ENCODE results near the gene TTC7B.
A peak's percentile ranks its signal among the peaks of the same experiment; 100 is the strongest.

TTC7B gene

GRCh38 chr14:90553921-90554336 is 262.3 kb downstream of the TTC7B start:
- no peak for TF ChIP-seq GATA2 (IDR thresholded peaks at IDR 0.05; ENCODE audit: low read depth, low read length)
- TF ChIP-seq GATA3 (IDR thresholded peaks at IDR 0.05; ENCODE audit: low read depth, low read length), result no peak

- no peak for TF ChIP-seq GATA3 (IDR thresholded peaks at IDR 0.05; ENCODE audit: low read depth, low read length)
- no peak for TF ChIP-seq GATA2 (IDR thresholded peaks at IDR 0.05; ENCODE audit: low read depth, low read length)
Measured at GRCh38 chr14:90553298-90553920, 262.8 kb downstream of the TTC7B start.

- no peak for TF ChIP-seq GATA3 (IDR thresholded peaks at IDR 0.05; ENCODE audit: low read depth, low read length)
- no peak for TF ChIP-seq GATA2 (IDR thresholded peaks at IDR 0.05; ENCODE audit: low read depth, low read length)
Measured at GRCh38 chr14:90552465-90553297, 263.5 kb downstream of the TTC7B start.

DNA sequence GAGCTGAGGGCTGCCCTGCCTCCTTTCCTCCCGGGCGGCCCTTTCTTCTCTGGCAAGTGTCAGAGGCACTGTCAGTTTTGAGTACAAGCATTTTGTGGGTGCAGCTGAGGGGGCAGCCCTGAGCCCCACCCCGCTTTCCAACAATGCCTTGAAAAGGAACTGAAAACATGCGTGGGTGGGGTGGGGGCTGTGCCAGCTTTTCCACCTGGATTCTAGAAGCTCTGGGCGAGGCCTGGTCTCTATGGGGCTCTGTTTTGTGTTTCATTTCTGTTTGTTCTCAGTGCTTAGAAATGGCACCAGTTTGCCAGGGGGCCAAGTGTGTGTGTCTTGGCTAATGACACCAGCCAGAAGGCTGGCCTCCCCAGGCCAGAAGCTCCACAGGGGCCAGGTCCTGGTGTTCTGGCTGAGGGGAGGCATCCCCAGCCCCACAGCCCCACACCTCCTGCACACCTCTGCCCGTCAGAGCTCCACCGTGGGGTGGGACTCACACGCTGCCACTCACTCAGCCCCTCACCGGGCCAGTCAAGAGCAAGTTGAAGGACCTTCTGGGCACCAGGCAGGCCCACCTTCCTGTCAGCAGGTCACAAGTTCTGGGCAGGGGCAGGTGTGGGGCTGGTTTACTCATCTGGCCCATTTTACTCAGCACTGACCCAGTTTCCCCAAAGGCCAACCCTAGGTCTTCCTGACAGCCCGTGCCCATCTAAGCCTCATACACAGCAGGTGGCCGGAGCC is 264.3 kb downstream of the TTC7B start:
- TF ChIP-seq GATA3 (IDR thresholded peaks at IDR 0.05; ENCODE audit: low read depth, low read length), result no peak
- no peak for TF ChIP-seq GATA2 (IDR thresholded peaks at IDR 0.05; ENCODE audit: low read depth, low read length)

DNA sequence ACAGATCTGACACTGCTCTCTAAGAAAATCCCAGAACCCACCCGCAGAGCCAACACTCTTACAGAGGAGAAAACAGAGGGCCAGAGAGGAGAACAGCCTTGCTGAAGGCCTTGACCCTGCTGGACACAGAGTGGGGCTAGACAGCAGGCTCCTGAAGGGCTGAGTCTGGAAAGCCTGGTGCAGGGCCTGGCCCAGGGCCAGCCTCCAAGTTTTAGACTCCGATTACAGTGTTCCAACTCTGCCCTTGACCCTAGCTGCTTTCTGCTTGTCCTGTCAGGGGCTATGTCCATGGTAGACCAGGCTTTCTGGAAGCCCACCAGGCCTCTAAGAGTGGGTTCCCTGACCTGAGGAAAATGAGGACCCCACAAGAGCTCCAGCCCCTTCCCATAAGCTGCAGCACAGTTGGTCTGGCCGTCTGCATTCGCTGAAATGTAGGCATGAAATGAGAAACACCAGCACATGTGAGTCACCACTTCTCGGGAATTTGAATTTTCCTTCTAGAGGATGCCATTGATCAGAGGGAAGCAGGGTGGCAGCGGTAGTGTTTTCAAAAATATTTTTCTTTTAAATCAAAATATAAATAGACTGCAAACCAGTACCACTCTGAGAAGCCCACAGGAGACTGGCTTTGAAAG is 265.0 kb downstream of the TTC7B start:
- TF ChIP-seq GATA3 (IDR thresholded peaks at IDR 0.05; ENCODE audit: low read depth, low read length) (no peak), GATA2 (IDR thresholded peaks at IDR 0.05; ENCODE audit: low read depth, low read length) (no peak)

DNA sequence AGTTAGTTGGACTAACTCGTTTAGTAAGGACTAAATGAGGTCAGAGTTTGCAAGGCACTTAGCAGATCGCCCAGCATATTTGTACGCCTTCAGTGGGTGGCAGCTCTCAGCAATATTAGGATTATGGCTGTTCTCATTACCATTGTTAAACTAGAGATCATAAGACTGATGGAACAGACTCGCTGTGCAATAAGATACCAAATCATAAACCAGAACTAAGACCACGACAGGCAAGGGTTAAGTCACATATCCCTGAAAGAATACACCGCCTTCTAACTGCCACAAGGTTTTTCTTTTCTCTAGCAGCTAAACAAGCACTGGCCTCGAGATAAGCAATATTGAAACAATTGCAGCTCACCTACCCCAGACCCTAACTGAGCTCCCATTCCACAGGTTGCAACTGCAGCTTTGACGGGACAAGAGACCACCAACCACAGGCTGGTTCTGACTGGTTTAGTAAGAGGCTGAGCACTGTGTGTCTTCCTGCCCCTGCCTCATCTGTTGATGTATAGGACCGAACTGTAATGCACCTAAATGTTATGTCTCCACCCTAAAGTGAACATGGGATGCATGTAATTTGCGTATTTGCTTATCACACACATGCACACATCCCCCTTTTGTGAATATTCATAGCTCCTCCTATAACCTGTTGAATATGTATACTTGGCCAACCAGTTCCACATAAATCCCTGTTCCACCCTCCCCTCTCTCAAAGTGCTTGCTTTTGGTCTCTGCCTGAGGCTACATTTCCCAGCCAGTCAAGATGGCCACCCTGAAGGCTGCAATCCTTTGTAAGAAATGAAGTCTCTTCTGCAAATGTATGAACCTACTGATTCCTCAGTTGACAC is 266.2 kb downstream of the TTC7B start:
- no peak for TF ChIP-seq GATA3 (IDR thresholded peaks at IDR 0.05; ENCODE audit: low read depth, low read length)
- TF ChIP-seq GATA2 (IDR thresholded peaks at IDR 0.05; ENCODE audit: low read depth, low read length), result no peak

DNA sequence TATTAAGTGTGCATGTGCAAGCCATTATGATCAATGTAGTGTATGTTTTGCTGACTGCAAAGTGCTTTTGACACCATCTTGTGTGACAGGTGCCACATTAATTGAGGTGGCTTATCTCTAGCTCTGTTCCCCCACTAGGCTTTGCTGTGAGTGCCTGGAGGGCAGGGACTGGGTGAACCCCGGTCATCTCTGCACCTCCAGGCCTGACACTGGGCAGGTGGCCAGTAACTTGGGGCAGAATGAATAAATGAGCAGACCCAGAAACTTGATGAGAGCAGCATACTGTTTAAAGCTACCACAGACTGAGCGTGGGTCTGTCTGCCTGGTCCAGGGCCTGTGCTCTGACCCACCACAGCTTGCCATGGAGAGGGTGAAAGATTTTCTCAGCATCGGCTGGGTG is 267.8 kb downstream of the TTC7B start:
- TF ChIP-seq GATA3 (IDR thresholded peaks at IDR 0.05; ENCODE audit: low read depth, low read length), result no peak
- TF ChIP-seq GATA2 (IDR thresholded peaks at IDR 0.05; ENCODE audit: low read depth, low read length), result peak; percentile 74

DNA sequence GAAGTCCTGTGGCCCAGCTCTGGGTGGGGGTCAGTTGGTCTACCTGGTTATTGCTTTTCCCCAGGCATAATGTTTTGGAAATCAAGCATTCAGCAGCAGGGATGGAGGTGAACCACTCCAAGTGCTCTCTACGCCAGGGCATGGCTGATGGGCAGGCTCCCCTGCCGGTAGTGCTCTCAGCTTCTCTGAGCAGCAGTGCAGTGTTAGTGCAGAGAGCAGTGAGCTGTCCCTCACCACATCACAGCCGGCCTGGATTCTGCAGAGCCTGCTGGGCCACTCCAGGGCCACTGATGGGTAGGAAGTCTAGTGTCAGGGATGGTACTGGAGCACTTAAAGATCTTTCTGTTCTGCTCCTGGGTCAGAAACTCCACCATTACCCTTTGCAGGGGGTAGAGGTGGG is 268.3 kb downstream of the TTC7B start:
- TF ChIP-seq GATA3 (IDR thresholded peaks at IDR 0.05; ENCODE audit: low read depth, low read length), result no peak
- TF ChIP-seq GATA2 (IDR thresholded peaks at IDR 0.05; ENCODE audit: low read depth, low read length), result no peak

DNA sequence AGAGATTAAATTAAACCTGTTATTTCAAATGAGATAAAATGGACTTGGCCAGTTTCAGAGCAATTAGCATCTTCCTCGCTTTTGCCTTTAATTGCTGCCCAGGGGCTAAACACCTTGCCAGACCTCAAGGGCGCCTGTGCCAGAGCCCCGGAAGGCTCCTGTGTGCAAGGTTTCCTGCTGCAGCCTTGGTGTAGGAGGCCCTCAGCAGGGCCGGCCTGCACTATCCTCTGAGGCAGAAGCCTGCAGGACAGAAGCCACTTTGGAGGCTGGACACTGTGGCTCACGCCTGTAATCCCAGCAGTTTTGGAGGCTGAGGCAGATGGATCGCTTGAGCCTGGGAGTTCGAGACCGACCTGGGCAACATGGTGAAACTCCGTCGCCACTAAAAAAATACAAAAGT is 269.0 kb downstream of the TTC7B start:
- TF ChIP-seq GATA3 (IDR thresholded peaks at IDR 0.05; ENCODE audit: low read depth, low read length), result no peak

DNA sequence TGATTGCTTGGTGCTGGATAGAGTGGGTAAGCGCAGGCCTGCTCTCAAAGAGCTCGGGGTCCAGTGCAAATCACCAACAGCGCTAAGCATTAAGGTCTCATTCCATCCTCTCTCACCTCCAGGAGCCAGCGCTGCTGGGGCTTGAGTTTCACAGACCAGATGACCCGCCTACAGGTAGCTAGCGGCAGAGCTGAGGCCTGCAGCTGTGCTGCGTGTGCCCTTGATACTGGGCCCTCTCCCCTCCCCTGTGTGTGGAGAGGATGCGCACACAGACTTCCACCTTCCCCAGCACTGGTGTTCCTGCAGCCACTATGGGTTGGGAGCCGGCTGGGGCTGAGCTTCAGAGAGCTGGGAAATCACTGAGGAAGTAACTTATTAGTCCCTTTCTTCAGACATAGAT is 269.5 kb downstream of the TTC7B start:
- TF ChIP-seq GATA3 (IDR thresholded peaks at IDR 0.05; ENCODE audit: low read depth, low read length) (no peak), GATA2 (IDR thresholded peaks at IDR 0.05; ENCODE audit: low read depth, low read length) (no peak)

DNA sequence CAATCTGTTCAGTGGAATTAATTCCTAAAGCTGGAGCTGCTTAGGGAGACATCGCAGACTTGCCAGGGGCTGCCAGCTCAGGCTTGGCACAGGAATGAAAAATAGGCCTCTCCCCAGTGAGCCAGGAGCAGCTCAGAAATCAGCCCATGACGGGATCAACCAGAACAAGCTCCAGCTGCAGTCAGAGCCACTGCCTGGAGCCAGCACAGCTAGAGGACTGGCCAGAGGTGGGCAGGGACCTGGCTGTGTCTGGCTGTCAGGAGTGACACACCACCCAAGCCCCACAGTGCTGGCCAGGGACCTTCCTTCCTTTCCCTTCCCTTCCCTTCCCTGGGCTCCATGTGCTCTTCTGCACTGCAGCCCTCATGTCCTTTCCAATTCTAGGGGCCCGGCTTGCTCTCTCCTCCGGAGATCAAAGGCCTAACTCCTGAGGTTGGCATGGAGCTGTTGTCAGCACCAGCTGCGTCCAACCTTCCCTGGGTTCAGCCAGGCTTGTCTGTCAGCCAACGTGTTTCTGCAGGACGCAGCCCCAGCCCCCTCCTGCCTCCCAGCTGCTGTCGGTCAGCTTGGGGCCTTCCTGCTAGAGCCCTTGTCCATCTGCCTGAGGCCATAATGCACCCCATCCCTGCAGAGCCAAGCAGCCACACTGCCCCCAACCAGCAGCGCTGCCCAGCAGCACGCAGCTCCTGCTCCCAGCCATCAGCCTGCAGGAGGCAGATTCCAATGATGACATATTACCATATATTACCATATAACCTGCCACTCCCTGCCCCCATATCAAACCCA is 270.1 kb downstream of the TTC7B start:
- no peak for TF ChIP-seq GATA2 (IDR thresholded peaks at IDR 0.05; ENCODE audit: low read depth, low read length)

DNA sequence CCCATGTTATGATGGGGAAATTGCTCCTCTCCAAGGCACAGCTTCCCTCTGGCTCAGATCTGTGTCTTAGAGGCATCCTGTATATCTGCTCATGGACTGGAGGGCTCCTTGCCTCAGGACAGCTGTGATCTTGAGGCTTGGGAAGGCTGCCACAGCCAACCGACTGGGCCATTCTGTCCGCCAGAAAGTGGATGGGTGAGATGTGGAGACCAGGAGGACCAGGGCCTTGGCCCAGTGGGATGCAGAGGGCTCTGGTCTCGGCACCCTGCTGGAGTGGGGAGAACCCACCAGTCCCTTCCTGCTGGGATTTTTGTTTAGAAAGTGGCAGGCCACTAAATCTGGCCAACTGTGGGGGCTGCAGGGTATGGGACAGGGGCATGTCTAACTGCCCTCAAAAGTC is 270.8 kb downstream of the TTC7B start:
- TF ChIP-seq GATA2 (IDR thresholded peaks at IDR 0.05; ENCODE audit: low read depth, low read length) (no peak), GATA3 (IDR thresholded peaks at IDR 0.05; ENCODE audit: low read depth, low read length) (no peak)

DNA sequence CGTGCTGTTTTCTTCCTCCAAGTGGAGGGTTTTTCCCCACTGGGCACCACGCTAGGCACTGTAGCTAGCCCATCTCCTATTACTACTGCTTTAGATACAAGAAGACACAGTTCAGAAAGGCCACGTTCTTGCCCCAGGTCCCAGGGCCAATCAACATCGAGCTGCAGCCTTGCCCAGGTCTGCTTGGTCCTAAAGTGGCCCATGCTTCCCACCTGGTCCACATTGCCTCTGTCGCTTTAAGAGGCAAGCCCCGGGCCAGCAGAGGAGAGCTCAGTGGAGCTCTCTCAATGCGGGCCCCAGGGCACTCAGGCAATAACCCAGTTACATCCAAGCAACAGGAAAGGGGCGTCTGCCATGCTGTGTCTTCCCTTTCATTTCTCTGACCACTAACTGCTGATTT is 271.3 kb downstream of the TTC7B start:
- TF ChIP-seq GATA3 (IDR thresholded peaks at IDR 0.05; ENCODE audit: low read depth, low read length) (no peak), GATA2 (IDR thresholded peaks at IDR 0.05; ENCODE audit: low read depth, low read length) (no peak)
